Thyroid gland (tissue), 4 donors: ENCODE results near the gene MSLN. TPM values are rescaled to one million over a fixed set of nuclear protein-coding genes. Genes with fewer than 3 reads are reported as not detected.
A peak's percentile ranks its signal among the peaks of the same experiment; 100 is the strongest.
"Not testable (repeated sequence)": the region's sequence is repeated elsewhere in the genome, so short reads cannot be mapped to it uniquely, and the experiment has no call there.

ENCODE experiments used
- DNase-seq, 2 donors: peaks; one replicate each; pipeline ENCODE4 v3.0.0-alpha.2; 2019
- H3K27ac ChIP-seq, 3 donors: fragments of 200-600 bp; sonication (generic); 1 replicate in 2 of 3; 2 replicates in 1 of 3; pipeline ENCODE4 v1.5.1; 2016 to 2019; ENCODE audit warnings: mild to moderate bottlenecking in 1 of 3, moderate library complexity in 1 of 3
- H3K27me3 ChIP-seq: fragments of 200-600 bp; sonication (generic); one replicate; pipeline ENCODE4 v1.5.1; 2019
- H3K36me3 ChIP-seq, 2 donors: fragments of 200-600 bp; sonication (generic); one replicate each; pipeline ENCODE4 v1.5.1; 2016 to 2019
- H3K4me1 ChIP-seq, 2 donors: fragments of 200-600 bp; sonication (generic); one replicate each; pipeline ENCODE4 v1.5.1; 2017 to 2019
- H3K4me3 ChIP-seq, 3 donors: fragments of 200-600 bp; sonication (generic); replicated peaks in 1 of 3; 1 replicate in 2 of 3; 2 replicates in 1 of 3; pipeline ENCODE4 v1.5.1; 2016; ENCODE audit warnings: mild to moderate bottlenecking in 1 of 3
- H3K9me3 ChIP-seq: fragments of 200-600 bp; sonication (generic); one replicate; pipeline ENCODE4 v1.5.1; 2017
- POLR2A ChIP-seq, 2 donors: fragments of 450-650 bp; IDR thresholded peaks; one replicate each; pipeline ENCODE4 v1.6.1; 2017; ENCODE audit warnings: antibody characterized with exemption in 2 of 2, mild to moderate bottlenecking in 2 of 2, moderate library complexity in 1 of 2
- WGBS, 2 donors: methylation state at CpG; one replicate each; pipeline ENCODE4 v1.1.5; 2017; 5-methylcytosine and 5-hydroxymethylcytosine counted together
- intact Hi-C: fragments of 100-400 bp; cut with DNase I; formaldehyde crosslinking; loops from one replicate; pipeline ENCODE4 v1.15.1; 2023
- total RNA-seq, 4 donors: library from RNA; depleted of rRNA; stranded (reverse); fragments of >200 nt; gene quantifications; one replicate each; pipeline ENCODE4 v1.2.3, GENCODE V29; 2016
- TF ChIP-seq, protein P1 (sequence below), 6 experiments: fragments of 200-600 bp in 3 of 6; fragments of 450-650 bp in 3 of 6; sonication (generic) in 3 of 6; IDR thresholded peaks; one replicate each; pipeline ENCODE4 v1.5.1; 2016 to 2019; ENCODE audit warnings: antibody characterized with exemption in 6 of 6, mild to moderate bottlenecking in 2 of 6, inconsistent platforms in 1 of 6, moderate library complexity in 1 of 6

The MSLN gene
- total RNA-seq, 4 donors from 2014 or later, result not detected

GRCh38 chr16:751152-752006 is 9.2 kb upstream of the MSLN start:
- no peaks in the 10 kb centered on the region for H3K27me3 ChIP-seq
- no peak overlapping the region for H3K27ac ChIP-seq
- no peaks in the 10 kb centered on the region for H3K36me3 ChIP-seq
- H3K4me3 ChIP-seq, result no peak overlapping the region
- peak; percentile 60 to 66 for DNase-seq
- intact Hi-C loops, result no loop called here
- no peaks in the 10 kb centered on the region for H3K9me3 ChIP-seq
- 49 to 50% methylated on average over 38 to 39 of the region's 39 CpGs for WGBS, 2 donors
- TF ChIP-seq, protein P1, sequence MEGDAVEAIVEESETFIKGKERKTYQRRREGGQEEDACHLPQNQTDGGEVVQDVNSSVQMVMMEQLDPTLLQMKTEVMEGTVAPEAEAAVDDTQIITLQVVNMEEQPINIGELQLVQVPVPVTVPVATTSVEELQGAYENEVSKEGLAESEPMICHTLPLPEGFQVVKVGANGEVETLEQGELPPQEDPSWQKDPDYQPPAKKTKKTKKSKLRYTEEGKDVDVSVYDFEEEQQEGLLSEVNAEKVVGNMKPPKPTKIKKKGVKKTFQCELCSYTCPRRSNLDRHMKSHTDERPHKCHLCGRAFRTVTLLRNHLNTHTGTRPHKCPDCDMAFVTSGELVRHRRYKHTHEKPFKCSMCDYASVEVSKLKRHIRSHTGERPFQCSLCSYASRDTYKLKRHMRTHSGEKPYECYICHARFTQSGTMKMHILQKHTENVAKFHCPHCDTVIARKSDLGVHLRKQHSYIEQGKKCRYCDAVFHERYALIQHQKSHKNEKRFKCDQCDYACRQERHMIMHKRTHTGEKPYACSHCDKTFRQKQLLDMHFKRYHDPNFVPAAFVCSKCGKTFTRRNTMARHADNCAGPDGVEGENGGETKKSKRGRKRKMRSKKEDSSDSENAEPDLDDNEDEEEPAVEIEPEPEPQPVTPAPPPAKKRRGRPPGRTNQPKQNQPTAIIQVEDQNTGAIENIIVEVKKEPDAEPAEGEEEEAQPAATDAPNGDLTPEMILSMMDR (IDR thresholded peaks at IDR 0.05), result no peak
- no peaks in the 10 kb centered on the region for H3K4me1 ChIP-seq

- Histone ChIP-seq H3K9me3 (no peaks in the 10 kb centered on the region), H3K27ac (no peak overlapping the region), H3K36me3 (no peaks in the 10 kb centered on the region), H3K27me3 (no peaks in the 10 kb centered on the region), H3K4me1 (no peaks in the 10 kb centered on the region), H3K4me3 (no peak overlapping the region)
- no peak for DNase-seq
- WGBS, 2 donors, result 17 to 25% methylated on average over 10 of the region's 10 CpGs
- intact Hi-C loops, result no loop called here
- no peak for TF ChIP-seq POLR2A (IDR thresholded peaks at IDR 0.05)
- TF ChIP-seq, protein P1 (IDR thresholded peaks at IDR 0.05), result no peak
Measured at GRCh38 chr16:752007-752312, 8.6 kb upstream of the MSLN start.

GRCh38 chr16:754121-754607 is 6.4 kb upstream of the MSLN start:
- H3K27ac ChIP-seq, DNase-seq, H3K9me3 ChIP-seq, H3K27me3 ChIP-seq, intact Hi-C loops, H3K4me1 ChIP-seq, H3K36me3 ChIP-seq, H3K4me3 ChIP-seq: not testable (repeated sequence)
- WGBS, 2 donors, result 90% methylated on average over 11 of the region's 11 CpGs

GRCh38 chr16:754656-755055 is 5.9 kb upstream of the MSLN start:
- Histone ChIP-seq H3K9me3 (no peaks in the 10 kb centered on the region), H3K4me1 (peaks cover 0 to 4% of the 10 kb centered on the region in 2 donors), H3K36me3 (no peaks in the 10 kb centered on the region), H3K27ac (no peak overlapping the region), H3K27me3 (no peaks in the 10 kb centered on the region), H3K4me3 (no peak overlapping the region)
- 62 to 65% methylated on average over 11 of the region's 11 CpGs for WGBS, 2 donors
- intact Hi-C loops, result no loop called here
- DNase-seq, result no peak
- TF ChIP-seq, protein P1 (IDR thresholded peaks at IDR 0.05), result no peak
- TF ChIP-seq POLR2A (IDR thresholded peaks at IDR 0.05), result no peak

DNA sequence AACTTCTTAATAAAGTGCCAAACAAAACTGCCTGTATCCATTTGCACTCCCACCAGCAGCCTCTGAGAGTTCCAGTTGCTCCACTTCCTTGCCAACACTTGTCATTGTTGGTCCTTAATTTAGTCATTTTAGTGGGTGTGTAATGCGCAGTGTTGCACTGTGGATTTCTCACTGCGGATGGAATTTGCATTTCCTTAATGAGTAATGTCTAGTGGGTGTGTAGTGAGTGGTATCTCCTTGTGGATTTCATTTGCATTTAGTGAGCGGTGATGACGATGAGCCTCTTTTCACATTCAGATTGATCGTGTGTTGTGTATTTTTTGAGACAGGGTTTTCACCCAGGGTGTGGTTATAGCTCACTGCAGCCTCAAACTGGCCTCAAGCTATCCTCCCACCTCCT is 4.1 kb upstream of the MSLN start:
- intact Hi-C loops, result no loop called here
- DNase-seq, result no peak
- WGBS, 2 donors, result 96% methylated on average over 5 of the region's 5 CpGs
- Histone ChIP-seq H3K9me3 (no peaks in the 10 kb centered on the region), H3K27me3 (no peaks in the 10 kb centered on the region), H3K27ac (no peak overlapping the region), H3K4me3 (no peak overlapping the region), H3K36me3 (no peaks in the 10 kb centered on the region), H3K4me1 (peaks cover 4 to 5% of the 10 kb centered on the region in 2 donors)
- TF ChIP-seq, protein P1 (IDR thresholded peaks at IDR 0.05), result no peak
- no peak for TF ChIP-seq POLR2A (IDR thresholded peaks at IDR 0.05)
